ENCODE data around the gene ASCC2.
A peak's percentile ranks its signal among the peaks of the same experiment; 100 is the strongest.
"Not testable (repeated sequence)": the region's sequence is repeated elsewhere in the genome, so short reads cannot be mapped to it uniquely, and the experiment has no call there.

Gene ASCC2

GRCh38 chr22:29854432-29854831 lies 16.4 kb upstream of the ASCC2 start:
- no peak for DNase-seq

GRCh38 chr22:29848111-29848510 lies 10.0 kb upstream of the ASCC2 start:
- DNase-seq = no peak

- no peak for DNase-seq
Measured at GRCh38 chr22:29846290-29846689, 8.2 kb upstream of the ASCC2 start.

- peak; percentile 82 for DNase-seq
Measured at GRCh38 chr22:29842740-29843139, 4.7 kb upstream of the ASCC2 start.

- no peak for DNase-seq
Measured at GRCh38 chr22:29842172-29842571, 4.1 kb upstream of the ASCC2 start.

GRCh38 chr22:29840498-29840897 lies 2.4 kb upstream of the ASCC2 start:
- DNase-seq = peak; percentile 32

- no peak for DNase-seq
Measured at GRCh38 chr22:29839039-29839438, 965 bp upstream of the ASCC2 start.

GRCh38 chr22:29838599-29838956 lies 504 bp upstream of the ASCC2 start:
- no peak for DNase-seq

- DNase-seq = not testable (repeated sequence)
Measured at GRCh38 chr22:29836791-29837370, 1.2 kb downstream of the ASCC2 start.

GRCh38 chr22:29834046-29834445 lies 4.0 kb downstream of the ASCC2 start:
- no peak for DNase-seq

- no peak for DNase-seq
Measured at GRCh38 chr22:29833392-29833965, 4.6 kb downstream of the ASCC2 start.

- DNase-seq = no peak
Measured at GRCh38 chr22:29831958-29832357, 6.1 kb downstream of the ASCC2 start.

GRCh38 chr22:29831186-29831921 lies 6.7 kb downstream of the ASCC2 start:
- DNase-seq = no peak

GRCh38 chr22:29830585-29830984 lies 7.5 kb downstream of the ASCC2 start:
- no peak for DNase-seq

- DNase-seq = peak; percentile 24
Measured at GRCh38 chr22:29827726-29828125, 10.3 kb downstream of the ASCC2 start.

GRCh38 chr22:29827091-29827490 lies 11.0 kb downstream of the ASCC2 start:
- no peak for DNase-seq

GRCh38 chr22:29825578-29825977 lies 12.5 kb downstream of the ASCC2 start:
- no peak for DNase-seq

GRCh38 chr22:29824677-29825076 lies 13.4 kb downstream of the ASCC2 start:
- no peak for DNase-seq

GRCh38 chr22:29821291-29822016 lies 16.6 kb downstream of the ASCC2 start:
- DNase-seq = peak; percentile 94

GRCh38 chr22:29820961-29821290 lies 17.1 kb downstream of the ASCC2 start:
- no peak for DNase-seq

GRCh38 chr22:29819501-29819900 lies 18.6 kb downstream of the ASCC2 start:
- DNase-seq = no peak

GRCh38 chr22:29817724-29818123 lies 20.4 kb downstream of the ASCC2 start:
- no peak for DNase-seq

GRCh38 chr22:29816980-29817379 lies 21.1 kb downstream of the ASCC2 start:
- no peak for DNase-seq

GRCh38 chr22:29816539-29816938 lies 21.5 kb downstream of the ASCC2 start:
- no peak for DNase-seq
